ENCODE measurements around the gene CYB5D1.

- no peak for TF ChIP-seq CTCF (IDR thresholded peaks at IDR 0.05)
- no peak for TF ChIP-seq POLR2A (IDR thresholded peaks at IDR 0.05)
Observed at GRCh38 chr17:7848739-7849129, 9.1 kb upstream of the CYB5D1 start.
